Smooth muscle cell (in vitro differentiated cells): Measurements from ENCODE around the gene GALNS. TPM values are rescaled to one million over a fixed set of nuclear protein-coding genes. Genes with fewer than 3 reads are reported as not detected.

Experiments used
- DNase-seq: peaks from one replicate; lab custom pipeline; 2025; ENCODE audit not compliant: unreplicated experiment; lab: John Stamatoyannopoulos, UW
- H2AFZ ChIP-seq: fragments of 200-600 bp; sonication (generic); 2 replicates; pipeline ENCODE4 v1.6.0; 2016; ENCODE audit warnings: antibody characterized with exemption, low read depth, mild to moderate bottlenecking
- H3F3A ChIP-seq: fragments of 200-600 bp; sonication (generic); 2 replicates; pipeline ENCODE4 v1.6.0; 2017; ENCODE audit warnings: antibody characterized with exemption, low read depth
- H3K27ac ChIP-seq: fragments of 200-600 bp; sonication (generic); 2 replicates; pipeline ENCODE4 v1.5.1; 2016; ENCODE audit warnings: low read depth, mild to moderate bottlenecking
- H3K27me3 ChIP-seq: fragments of 200-600 bp; sonication (generic); 2 replicates; pipeline ENCODE4 v1.6.1; 2016; ENCODE audit warnings: low read depth, mild to moderate bottlenecking
- H3K36me3 ChIP-seq: fragments of 200-600 bp; sonication (generic); 2 replicates; pipeline ENCODE4 v1.5.1; 2016; ENCODE audit warnings: low read depth
- H3K4me1 ChIP-seq: fragments of 200-600 bp; sonication (generic); 2 replicates; pipeline ENCODE4 v1.5.1; 2016; ENCODE audit warnings: low read depth
- H3K4me2 ChIP-seq: fragments of 200-600 bp; sonication (generic); 2 replicates; pipeline ENCODE4 v1.6.0; 2016; ENCODE audit warnings: mild to moderate bottlenecking
- H3K4me3 ChIP-seq: fragments of 200-600 bp; sonication (generic); 2 replicates; pipeline ENCODE4 v1.5.1; 2016; ENCODE audit warnings: mild to moderate bottlenecking
- H3K79me2 ChIP-seq: fragments of 200-600 bp; sonication (generic); 2 replicates; pipeline ENCODE4 v1.6.0; 2016; ENCODE audit warnings: low read depth, mild to moderate bottlenecking
- H3K9ac ChIP-seq: fragments of 200-600 bp; sonication (generic); 2 replicates; pipeline ENCODE4 v1.6.0; 2016; ENCODE audit warnings: low read depth
- H3K9me3 ChIP-seq: fragments of 200-600 bp; sonication (generic); replicated peaks from 2 replicates; pipeline ENCODE4 v1.5.1; 2016; ENCODE audit warnings: low read depth
- H4K20me1 ChIP-seq: fragments of 200-600 bp; sonication (generic); 2 replicates; pipeline ENCODE4 v1.6.0; 2016; ENCODE audit warnings: low read depth
- WGBS: methylation state at CpG from one replicate; pipeline ENCODE4 v1.1.7; 2016; ENCODE audit warnings: low lambda C conversion rate; 5-methylcytosine and 5-hydroxymethylcytosine counted together
- polyA plus RNA-seq: library from polyadenylated mRNA; unstranded; fragments of >200 nt; fragmentation: Nextera tagmentation; extraction: Ambion mirVana; gene quantifications from 2 replicates; pipeline ENCODE4 v1.2.1, GENCODE V29; 2016
- total RNA-seq: library from RNA; depleted of rRNA; stranded (reverse); fragments of >200 nt; gene quantifications from 2 replicates; pipeline ENCODE4 v1.2.3, GENCODE V29; 2014
- TF ChIP-seq, protein P1 (sequence below): fragments of 200-600 bp; sonication (generic); IDR thresholded peaks from 2 replicates; pipeline ENCODE4 v1.5.1; 2017; ENCODE audit warnings: borderline replicate concordance, mild to moderate bottlenecking, antibody characterized with exemption; ENCODE audit not compliant: insufficient read depth, poor library complexity, severe bottlenecking

GALNS gene
- total and polyA plus RNA-seq, 2 experiments from 2014 or later, result 20.8 to 21.3 TPM

DNA sequence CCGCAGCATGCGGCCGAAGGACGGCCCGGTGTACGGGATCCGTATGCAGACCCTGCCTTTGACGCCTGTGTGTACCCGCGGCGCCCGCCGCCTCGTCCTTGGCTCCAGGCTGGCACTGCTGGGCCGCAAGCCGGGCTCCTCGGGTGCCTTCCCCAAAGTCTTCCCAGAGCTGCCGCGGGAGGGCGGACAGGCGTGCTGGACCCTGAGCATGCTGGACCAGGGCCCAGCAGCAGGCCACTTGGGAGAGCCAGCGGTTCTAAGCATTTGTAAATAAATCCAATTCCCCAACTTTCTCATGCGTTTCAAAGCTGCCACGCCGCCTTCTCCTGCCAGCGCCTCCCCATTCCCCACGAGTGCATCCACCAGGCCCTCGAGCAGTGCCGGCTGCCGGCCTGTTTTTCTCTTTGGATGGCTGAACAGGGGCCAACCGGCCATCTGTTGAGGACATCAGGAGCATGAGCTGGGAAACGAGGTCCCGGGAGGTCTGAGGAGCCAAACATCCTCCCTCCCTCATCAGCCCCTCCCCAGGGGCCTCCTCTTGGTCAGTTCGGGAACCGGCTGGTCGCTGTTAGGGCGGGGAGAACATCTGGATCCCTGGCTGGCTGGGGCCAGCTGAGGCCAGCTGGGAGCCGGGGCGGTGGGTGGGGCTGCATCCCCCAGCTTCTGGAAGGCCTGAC, 30.2 kb upstream of the GALNS start:
- Histone ChIP-seq H3K9me3 (no peaks in the 10 kb centered on the region), H3K4me3 (no peak overlapping the region), H4K20me1 (no peaks in the 10 kb centered on the region), H3F3A (no peaks in the 10 kb centered on the region), H3K36me3 (no peaks in the 10 kb centered on the region), H3K27me3 (no peaks in the 10 kb centered on the region), H3K27ac (no peak overlapping the region), H3K4me2 (no peak overlapping the region), H3K4me1 (no peaks in the 10 kb centered on the region), H2AFZ (no peak overlapping the region), H3K79me2 (no peaks in the 10 kb centered on the region), H3K9ac (no peak overlapping the region)
- 92% methylated on average over 39 of the region's 39 CpGs for WGBS
- TF ChIP-seq, protein P1, sequence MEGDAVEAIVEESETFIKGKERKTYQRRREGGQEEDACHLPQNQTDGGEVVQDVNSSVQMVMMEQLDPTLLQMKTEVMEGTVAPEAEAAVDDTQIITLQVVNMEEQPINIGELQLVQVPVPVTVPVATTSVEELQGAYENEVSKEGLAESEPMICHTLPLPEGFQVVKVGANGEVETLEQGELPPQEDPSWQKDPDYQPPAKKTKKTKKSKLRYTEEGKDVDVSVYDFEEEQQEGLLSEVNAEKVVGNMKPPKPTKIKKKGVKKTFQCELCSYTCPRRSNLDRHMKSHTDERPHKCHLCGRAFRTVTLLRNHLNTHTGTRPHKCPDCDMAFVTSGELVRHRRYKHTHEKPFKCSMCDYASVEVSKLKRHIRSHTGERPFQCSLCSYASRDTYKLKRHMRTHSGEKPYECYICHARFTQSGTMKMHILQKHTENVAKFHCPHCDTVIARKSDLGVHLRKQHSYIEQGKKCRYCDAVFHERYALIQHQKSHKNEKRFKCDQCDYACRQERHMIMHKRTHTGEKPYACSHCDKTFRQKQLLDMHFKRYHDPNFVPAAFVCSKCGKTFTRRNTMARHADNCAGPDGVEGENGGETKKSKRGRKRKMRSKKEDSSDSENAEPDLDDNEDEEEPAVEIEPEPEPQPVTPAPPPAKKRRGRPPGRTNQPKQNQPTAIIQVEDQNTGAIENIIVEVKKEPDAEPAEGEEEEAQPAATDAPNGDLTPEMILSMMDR, result no peak
- no peak for DNase-seq

DNA sequence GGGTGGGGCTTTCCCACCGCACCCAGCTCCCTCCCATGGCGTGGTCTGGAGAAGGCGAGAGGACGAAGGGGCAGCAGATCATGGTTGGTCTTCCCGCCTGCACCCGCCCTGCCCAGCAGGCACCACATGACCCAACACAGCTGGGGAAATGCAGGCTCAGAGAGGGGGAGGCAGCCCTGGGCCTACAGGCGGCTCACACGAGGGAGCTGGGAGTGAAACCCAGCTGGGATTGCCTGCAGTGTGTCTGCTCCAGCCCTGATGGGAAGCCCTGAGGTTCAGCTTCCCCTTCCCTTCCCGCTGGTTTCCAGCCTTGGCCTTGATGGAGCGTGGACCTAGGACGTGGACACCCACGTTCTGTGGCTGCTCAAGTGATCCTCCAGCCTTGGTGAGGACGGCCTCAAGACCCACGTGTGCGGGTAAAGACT, 29.7 kb upstream of the GALNS start:
- Histone ChIP-seq H3K4me2 (no peak overlapping the region), H3K79me2 (no peaks in the 10 kb centered on the region), H3K4me1 (no peaks in the 10 kb centered on the region), H3K27ac (no peak overlapping the region), H3K36me3 (no peaks in the 10 kb centered on the region), H2AFZ (no peak overlapping the region), H3F3A (no peaks in the 10 kb centered on the region), H4K20me1 (no peaks in the 10 kb centered on the region), H3K9me3 (no peaks in the 10 kb centered on the region), H3K27me3 (no peaks in the 10 kb centered on the region), H3K9ac (no peak overlapping the region), H3K4me3 (no peak overlapping the region)
- 90% methylated on average over 15 of the region's 15 CpGs for WGBS
- TF ChIP-seq, protein P1, result no peak
- DNase-seq, result no peak

DNA sequence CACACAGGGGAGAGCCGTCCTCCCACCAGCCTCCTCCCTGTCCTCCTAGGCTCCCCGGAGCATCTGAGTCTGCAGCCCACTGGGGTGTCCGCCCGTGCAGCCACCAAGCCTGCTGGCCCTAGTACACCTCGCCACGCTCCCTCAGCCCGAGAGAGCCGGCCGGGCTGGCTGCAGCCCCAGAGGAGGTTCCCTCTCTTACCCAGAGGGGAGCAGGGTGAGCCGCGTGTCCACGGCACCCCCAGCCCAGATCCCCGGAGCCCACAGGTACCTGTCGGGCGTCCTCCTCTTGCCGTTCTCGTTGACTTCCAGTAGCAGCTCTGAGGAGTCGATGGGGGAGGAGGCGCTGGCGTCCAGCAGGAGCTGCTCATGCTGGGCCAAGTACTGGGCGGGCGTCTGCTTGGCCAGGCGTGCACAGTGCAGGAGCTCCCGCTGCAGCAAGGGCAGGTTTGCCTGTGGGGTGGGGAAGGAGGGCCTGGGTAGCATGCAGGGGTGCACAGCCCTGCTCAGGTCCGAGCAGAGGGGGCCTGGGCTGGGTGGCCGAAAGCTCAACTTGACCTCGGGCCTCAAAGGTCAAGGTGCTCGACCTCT, 29.0 kb upstream of the GALNS start:
- no peaks in the 10 kb centered on the region for H3K36me3 ChIP-seq
- H3K4me1 ChIP-seq, result no peaks in the 10 kb centered on the region
- H3K4me3 ChIP-seq, result no peak overlapping the region
- no peak overlapping the region for H3K9ac ChIP-seq
- H2AFZ ChIP-seq, result no peak overlapping the region
- no peaks in the 10 kb centered on the region for H3F3A ChIP-seq
- no peak for DNase-seq
- no peaks in the 10 kb centered on the region for H4K20me1 ChIP-seq
- H3K4me2 ChIP-seq, result no peak overlapping the region
- H3K9me3 ChIP-seq, result no peaks in the 10 kb centered on the region
- TF ChIP-seq, protein P1, result no peak
- H3K27me3 ChIP-seq, result no peaks in the 10 kb centered on the region
- 97% methylated on average over 26 of the region's 28 CpGs for WGBS
- no peaks in the 10 kb centered on the region for H3K79me2 ChIP-seq
- H3K27ac ChIP-seq, result no peak overlapping the region
